ENCODE results near the gene BRICD5. TPM values are rescaled to one million over a fixed set of nuclear protein-coding genes. Genes with fewer than 3 reads are reported as not detected.
"Not testable (repeated sequence)": the region's sequence is repeated elsewhere in the genome, so short reads cannot be mapped to it uniquely, and the experiment has no call there.

BRICD5 gene
- total RNA-seq, 4 donors from 2014 or later = 0.72 to 10.3 (median 3.5) TPM

DNA sequence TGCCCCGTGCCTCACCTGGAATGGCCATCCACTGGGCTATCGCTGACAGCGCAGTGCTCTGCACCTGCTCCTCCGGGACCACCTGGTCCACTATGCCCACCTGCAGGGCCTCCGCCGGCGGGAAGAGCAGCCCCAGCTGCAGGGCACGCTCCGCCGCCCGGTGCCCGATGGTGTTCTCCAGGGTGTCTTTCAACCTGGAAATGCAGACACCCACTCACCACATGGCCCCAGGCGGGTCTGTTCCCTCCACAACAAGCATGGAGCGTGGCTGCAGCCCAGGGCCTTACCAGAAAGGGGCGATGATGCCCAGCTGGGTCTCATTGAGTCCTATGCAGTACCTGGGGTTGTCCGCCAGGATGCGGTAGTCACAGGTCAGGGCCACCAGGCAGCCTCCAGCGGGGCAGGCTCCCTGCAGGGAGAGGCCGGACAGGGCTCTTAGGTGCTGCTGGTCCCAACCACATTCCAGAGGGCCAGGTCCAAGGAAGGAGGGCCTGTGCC is 32.4 kb upstream of the BRICD5 start:
- ATAC-seq = no peak
- Histone ChIP-seq H3K27me3 (peaks cover 3% of the 10 kb centered on the region), H3K4me3 (no peak overlapping the region), H3K36me3 (peaks cover 0 to 76% of the 10 kb centered on the region in 2 donors), H3K9me3 (no peaks in the 10 kb centered on the region), H3K4me1 (peaks cover 0 to 4% (median 0%) of the 10 kb centered on the region in 3 donors), H3K27ac (no peak overlapping the region)
- whole genome bisulfite sequencing, 2 donors (ENCODE audit: low coverage in 1 of 2) = 100% methylated on average over 9 of the region's 19 CpGs; no CpG with 5 or more reads in 1 of the 2 donors
- TF ChIP-seq, protein P1, sequence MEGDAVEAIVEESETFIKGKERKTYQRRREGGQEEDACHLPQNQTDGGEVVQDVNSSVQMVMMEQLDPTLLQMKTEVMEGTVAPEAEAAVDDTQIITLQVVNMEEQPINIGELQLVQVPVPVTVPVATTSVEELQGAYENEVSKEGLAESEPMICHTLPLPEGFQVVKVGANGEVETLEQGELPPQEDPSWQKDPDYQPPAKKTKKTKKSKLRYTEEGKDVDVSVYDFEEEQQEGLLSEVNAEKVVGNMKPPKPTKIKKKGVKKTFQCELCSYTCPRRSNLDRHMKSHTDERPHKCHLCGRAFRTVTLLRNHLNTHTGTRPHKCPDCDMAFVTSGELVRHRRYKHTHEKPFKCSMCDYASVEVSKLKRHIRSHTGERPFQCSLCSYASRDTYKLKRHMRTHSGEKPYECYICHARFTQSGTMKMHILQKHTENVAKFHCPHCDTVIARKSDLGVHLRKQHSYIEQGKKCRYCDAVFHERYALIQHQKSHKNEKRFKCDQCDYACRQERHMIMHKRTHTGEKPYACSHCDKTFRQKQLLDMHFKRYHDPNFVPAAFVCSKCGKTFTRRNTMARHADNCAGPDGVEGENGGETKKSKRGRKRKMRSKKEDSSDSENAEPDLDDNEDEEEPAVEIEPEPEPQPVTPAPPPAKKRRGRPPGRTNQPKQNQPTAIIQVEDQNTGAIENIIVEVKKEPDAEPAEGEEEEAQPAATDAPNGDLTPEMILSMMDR (IDR thresholded peaks at IDR 0.05) = no peak
- TF ChIP-seq POLR2AphosphoS5 (IDR thresholded peaks at IDR 0.05) = no peak
- no peak for TF ChIP-seq POLR2A (IDR thresholded peaks at IDR 0.05)
- TF ChIP-seq EP300 (IDR thresholded peaks at IDR 0.05) = no peak

DNA sequence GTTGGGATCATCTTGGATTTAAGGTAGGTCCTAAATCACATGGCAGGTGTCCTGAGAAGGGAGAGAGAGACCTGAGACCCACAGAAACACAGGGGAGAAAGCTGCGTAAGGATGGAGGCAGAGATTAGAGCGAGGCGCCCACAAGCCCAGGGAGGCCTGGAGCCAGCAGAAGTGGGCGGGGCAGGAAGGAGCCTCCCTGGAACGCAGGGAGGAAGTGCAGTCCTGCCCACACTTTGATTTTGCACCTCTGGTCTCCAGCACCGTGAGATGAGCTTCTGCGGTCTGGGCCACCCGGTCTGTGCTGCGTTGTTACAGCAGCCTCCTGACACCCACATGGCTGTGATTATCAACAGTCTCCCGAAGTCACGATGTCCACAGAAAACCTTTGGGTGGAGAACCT is 31.9 kb upstream of the BRICD5 start:
- Histone ChIP-seq H3K9me3 (no peaks in the 10 kb centered on the region), H3K4me1 (peaks cover 0 to 8% (median under 1%) of the 10 kb centered on the region in 3 donors), H3K4me3 (no peak overlapping the region), H3K27ac (no peak overlapping the region), H3K36me3 (peaks cover 0 to 76% of the 10 kb centered on the region in 2 donors), H3K27me3 (peaks cover 8% of the 10 kb centered on the region)
- no peak for ATAC-seq
- 67 to 75% methylated on average over 3 to 7 of the region's 11 CpGs for WGBS, 2 donors (ENCODE audit: low coverage in 1 of 2)
- no peak for TF ChIP-seq POLR2AphosphoS5 (IDR thresholded peaks at IDR 0.05)
- no peak for TF ChIP-seq POLR2A (IDR thresholded peaks at IDR 0.05)
- TF ChIP-seq, protein P1 (IDR thresholded peaks at IDR 0.05) = no peak
- TF ChIP-seq EP300 (IDR thresholded peaks at IDR 0.05) = no peak

DNA sequence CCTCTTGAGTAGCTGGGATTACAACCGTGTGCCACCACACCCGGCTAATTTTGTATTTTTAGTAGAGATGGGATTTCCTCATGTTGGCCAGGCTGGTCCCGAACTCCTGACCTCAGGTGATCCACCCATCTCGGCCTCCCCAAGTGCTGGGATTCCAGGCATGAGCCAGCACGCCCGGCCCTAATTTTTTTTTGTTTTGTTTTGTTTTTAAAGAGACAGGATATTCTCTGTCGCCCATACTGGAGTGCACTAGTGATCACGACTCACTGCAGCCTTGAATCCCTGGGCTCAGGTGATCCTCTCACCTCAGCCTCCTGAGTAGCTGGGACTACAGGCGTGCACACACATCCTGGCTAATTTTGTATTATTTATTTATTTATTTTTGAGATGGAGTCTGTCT is 29.7 kb upstream of the BRICD5 start:
- H3K36me3 ChIP-seq = peaks cover 0 to 64% of the 10 kb centered on the region in 2 donors
- not testable (repeated sequence) for ATAC-seq, H3K9me3 ChIP-seq, H3K27ac ChIP-seq, H3K4me3 ChIP-seq
- H3K4me1 ChIP-seq = peaks cover 6 to 28% (median 17%) of the 10 kb centered on the region in 3 donors
- peaks cover 31% of the 10 kb centered on the region for H3K27me3 ChIP-seq
- 61 to 82% methylated on average over 6 to 9 of the region's 9 CpGs for WGBS, 2 donors (ENCODE audit: low coverage in 1 of 2)

GRCh38 chr16:2238838-2239675 is 28.4 kb upstream of the BRICD5 start:
- no peaks in the 10 kb centered on the region for H3K9me3 ChIP-seq
- no peak overlapping the region for H3K4me3 ChIP-seq
- peak overlapping the region in 1 of 4 donors; percentile 18 for H3K27ac ChIP-seq
- TF ChIP-seq, protein P1 (IDR thresholded peaks at IDR 0.05) = no peak
- TF ChIP-seq EP300 (IDR thresholded peaks at IDR 0.05) = no peak
- no peak for TF ChIP-seq POLR2A (IDR thresholded peaks at IDR 0.05)
- no peak for TF ChIP-seq POLR2AphosphoS5 (IDR thresholded peaks at IDR 0.05)
- H3K4me1 ChIP-seq = peaks cover 6 to 28% (median 17%) of the 10 kb centered on the region in 3 donors
- H3K27me3 ChIP-seq = peaks cover 43% of the 10 kb centered on the region
- H3K36me3 ChIP-seq = peaks cover 0 to 64% of the 10 kb centered on the region in 2 donors
- WGBS, 2 donors (ENCODE audit: low coverage in 1 of 2) = 77 to 83% methylated on average over 1 to 4 of the region's 15 CpGs
- ATAC-seq = peak; percentile 15

DNA sequence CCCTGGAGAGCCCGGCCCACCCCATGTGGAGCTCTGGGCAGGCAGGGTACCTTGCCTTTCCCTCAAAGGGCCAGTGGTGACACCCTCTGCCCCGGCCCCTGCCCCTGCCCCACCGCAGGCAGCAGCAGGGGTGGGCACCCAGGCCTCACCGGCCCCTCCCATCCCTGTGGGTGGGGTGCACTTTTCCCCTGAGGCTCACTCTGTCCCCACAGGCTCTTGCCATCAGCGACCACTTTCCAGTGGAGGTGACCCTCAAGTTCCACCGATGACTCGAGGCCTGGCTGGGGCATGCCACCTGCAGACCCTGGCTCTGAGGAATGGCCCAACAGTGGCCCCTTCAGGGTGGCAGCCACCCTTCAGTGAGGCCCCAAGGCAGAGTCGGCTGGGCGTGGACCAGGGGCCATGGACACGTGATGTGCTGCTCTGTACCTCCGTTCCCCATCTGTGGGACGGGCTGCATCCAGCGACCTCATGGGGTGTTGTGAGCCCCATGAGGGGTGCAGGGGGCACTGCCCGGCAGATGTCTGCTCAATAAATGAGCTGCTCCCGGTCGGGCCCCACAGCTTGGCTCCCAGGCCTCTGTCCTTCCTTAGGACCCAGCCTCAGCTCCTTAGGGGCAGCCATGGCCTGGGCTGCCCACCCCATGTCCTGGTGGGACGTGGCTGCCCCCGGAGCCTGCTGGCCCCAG is 27.6 kb upstream of the BRICD5 start:
- no peak for ATAC-seq
- H3K27ac ChIP-seq = peak overlapping the region in 1 of 4 donors; percentile 18
- peaks cover 0 to 64% of the 10 kb centered on the region in 2 donors for H3K36me3 ChIP-seq

More for the DNA sequence above, 27.6 kb upstream of the BRICD5 start:
- Histone ChIP-seq H3K27me3 (peaks cover 51% of the 10 kb centered on the region), H3K4me3 (no peak overlapping the region), H3K9me3 (no peaks in the 10 kb centered on the region), H3K4me1 (peaks cover 6 to 28% (median 17%) of the 10 kb centered on the region in 3 donors)
- TF ChIP-seq EP300 (IDR thresholded peaks at IDR 0.05) (no peak), POLR2AphosphoS5 (IDR thresholded peaks at IDR 0.05) (no peak), POLR2A (IDR thresholded peaks at IDR 0.05) (no peak)
- TF ChIP-seq, protein P1 (IDR thresholded peaks at IDR 0.05) = no peak
- WGBS, 2 donors (ENCODE audit: low coverage in 1 of 2) = 61 to 80% methylated on average over 1 to 7 of the region's 18 CpGs

Data from gastroesophageal sphincter (tissue), 4 donors.